WTC11 (cell line): ENCODE measurements around the gene SPATA9.

Experiments used
- ATF2 ChIP-seq: sonication (generic); formaldehyde crosslinking; IDR thresholded peaks from 2 replicates; pipeline ENCODE4 v1.8.1; 2022; ENCODE audit warnings: low read depth, missing genetic modification reagents, borderline replicate concordance
- CREB1 ChIP-seq: sonication (generic); formaldehyde crosslinking; IDR thresholded peaks from 2 replicates; pipeline ENCODE4 v1.8.0; 2023; ENCODE audit warnings: mild to moderate bottlenecking, missing genetic modification reagents
- CTCF ChIP-seq: fragments of 200-600 bp; IDR thresholded peaks from 2 replicates; pipeline ENCODE4 v1.8.0; 2022; ENCODE audit warnings: antibody characterized with exemption
- ETV6 ChIP-seq: sonication (generic); formaldehyde crosslinking; IDR thresholded peaks from 2 replicates; pipeline ENCODE4 v1.8.1; 2022; ENCODE audit warnings: mild to moderate bottlenecking, missing genetic modification reagents
- FOXK1 ChIP-seq: sonication (generic); formaldehyde crosslinking; IDR thresholded peaks from 2 replicates; pipeline ENCODE4 v1.8.0; 2022; ENCODE audit warnings: mild to moderate bottlenecking, moderate library complexity, missing genetic modification reagents
- FOXP1 ChIP-seq: sonication (generic); formaldehyde crosslinking; IDR thresholded peaks from 2 replicates; pipeline ENCODE4 v1.8.0; 2022; ENCODE audit warnings: missing genetic modification reagents, mild to moderate bottlenecking, moderate library complexity, borderline replicate concordance
- HMGXB4 ChIP-seq: sonication (generic); formaldehyde crosslinking; IDR thresholded peaks from 2 replicates; pipeline ENCODE4 v1.8.1; 2023; ENCODE audit warnings: mild to moderate bottlenecking, moderate library complexity, missing genetic modification reagents
- JUN ChIP-seq: sonication (generic); formaldehyde crosslinking; IDR thresholded peaks from 2 replicates; pipeline ENCODE4 v1.8.0; 2023; ENCODE audit warnings: mild to moderate bottlenecking, missing genetic modification reagents
- MXD4 ChIP-seq: fragments of 250-450 bp; sonication (Bioruptor Pico); IDR thresholded peaks from 2 replicates; pipeline ENCODE4 v1.8.0; 2021; ENCODE audit warnings: mild to moderate bottlenecking, moderate library complexity, borderline replicate concordance
- STAT6 ChIP-seq: sonication (generic); formaldehyde crosslinking; conservative IDR thresholded peaks from 2 replicates; pipeline ENCODE4 v1.8.1; 2023; ENCODE audit warnings: mild to moderate bottlenecking, low read depth, missing genetic modification reagents, moderate library complexity
- TP53 ChIP-seq: sonication (generic); formaldehyde crosslinking; IDR thresholded peaks from 2 replicates; pipeline ENCODE4 v1.8.1; 2023; ENCODE audit warnings: mild to moderate bottlenecking, missing genetic modification reagents

DNA sequence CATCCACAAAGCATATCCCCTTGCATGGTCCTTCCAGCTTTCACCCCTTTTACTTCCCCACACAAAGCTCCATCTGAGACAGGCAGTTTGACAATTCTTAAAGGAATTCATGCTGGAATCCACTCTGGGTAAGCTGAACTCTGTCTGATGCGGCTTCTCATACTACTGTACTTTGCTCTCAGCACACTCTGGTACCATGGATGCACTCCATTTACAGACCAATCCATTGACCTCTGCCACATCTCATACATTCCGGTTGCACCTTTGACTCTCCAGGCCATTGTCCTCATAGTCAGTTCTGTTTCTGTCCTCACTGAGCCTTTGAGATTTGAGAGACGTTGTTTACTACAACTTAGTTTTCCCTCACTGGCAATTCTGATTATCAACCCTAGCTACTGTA is 12.2 kb downstream of the SPATA9 start:
- TF ChIP-seq STAT6 (CRISPR knock-in tag) (no peak), CREB1 (no peak), HMGXB4 (CRISPR knock-in tag) (no peak), FOXK1 (CRISPR knock-in tag) (no peak), MXD4 (CRISPR knock-in tag) (no peak), TP53 (no peak), ETV6 (CRISPR knock-in tag) (no peak), FOXP1 (no peak), CTCF (no peak), ATF2 (no peak), JUN (CRISPR knock-in tag) (no peak)
